ENCODE measurements around the gene FRA10AC1. TPM values are rescaled to one million over a fixed set of nuclear protein-coding genes. Genes with fewer than 3 reads are reported as not detected.

Gene FRA10AC1
- total and polyA plus RNA-seq, 12 donors, result 3.3 to 73.4 (median 13.4) TPM

- DNase-seq, result no peak
- Histone ChIP-seq H3K27me3 (no peaks in the 10 kb centered on the region), H3K4me3 (no peak overlapping the region), H3K4me1 (replicated peaks in 1 of 2) (peaks cover 5 to 20% of the 10 kb centered on the region in 2 donors), H3K9me3 (replicated peaks in 1 of 3) (peaks cover 0 to 4% (median 0%) of the 10 kb centered on the region in 3 donors), H3K36me3 (replicated peaks in 1 of 2) (peaks cover 0 to 2% of the 10 kb centered on the region in 2 donors), H3K27ac (no peak overlapping the region)
- intact Hi-C loops (cut with DNase I), result no loop called here
- TF ChIP-seq POLR2A (IDR thresholded peaks at IDR 0.05), result no peak
- TF ChIP-seq, protein P1, sequence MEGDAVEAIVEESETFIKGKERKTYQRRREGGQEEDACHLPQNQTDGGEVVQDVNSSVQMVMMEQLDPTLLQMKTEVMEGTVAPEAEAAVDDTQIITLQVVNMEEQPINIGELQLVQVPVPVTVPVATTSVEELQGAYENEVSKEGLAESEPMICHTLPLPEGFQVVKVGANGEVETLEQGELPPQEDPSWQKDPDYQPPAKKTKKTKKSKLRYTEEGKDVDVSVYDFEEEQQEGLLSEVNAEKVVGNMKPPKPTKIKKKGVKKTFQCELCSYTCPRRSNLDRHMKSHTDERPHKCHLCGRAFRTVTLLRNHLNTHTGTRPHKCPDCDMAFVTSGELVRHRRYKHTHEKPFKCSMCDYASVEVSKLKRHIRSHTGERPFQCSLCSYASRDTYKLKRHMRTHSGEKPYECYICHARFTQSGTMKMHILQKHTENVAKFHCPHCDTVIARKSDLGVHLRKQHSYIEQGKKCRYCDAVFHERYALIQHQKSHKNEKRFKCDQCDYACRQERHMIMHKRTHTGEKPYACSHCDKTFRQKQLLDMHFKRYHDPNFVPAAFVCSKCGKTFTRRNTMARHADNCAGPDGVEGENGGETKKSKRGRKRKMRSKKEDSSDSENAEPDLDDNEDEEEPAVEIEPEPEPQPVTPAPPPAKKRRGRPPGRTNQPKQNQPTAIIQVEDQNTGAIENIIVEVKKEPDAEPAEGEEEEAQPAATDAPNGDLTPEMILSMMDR (IDR thresholded peaks at IDR 0.05), result no peak
- 85 to 91% (median 88%) methylated on average over 5 of the region's 5 CpGs for WGBS, 4 donors
These were observed 2.1 kb upstream of the FRA10AC1 start for GRCh38 chr10:93704451-93704850.

DNA sequence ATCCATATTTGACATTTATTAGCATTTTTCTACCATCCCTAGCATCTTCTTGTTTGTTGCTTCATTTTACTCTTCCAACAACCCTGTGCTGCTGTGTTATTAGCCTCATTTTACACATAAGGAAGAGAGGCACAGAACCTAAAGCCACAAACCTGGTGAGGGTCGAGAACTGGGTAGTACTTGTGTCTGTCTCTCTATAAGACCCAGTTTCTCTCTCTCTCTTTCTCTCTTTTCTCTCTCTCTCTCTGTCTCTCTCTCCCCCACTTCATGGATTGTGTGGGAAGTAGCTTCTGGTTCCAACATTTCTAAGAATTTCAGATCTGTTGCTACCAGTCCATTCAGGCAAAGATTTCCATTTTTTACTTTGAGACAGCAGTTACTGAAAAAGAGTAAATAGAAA lies 1.4 kb upstream of the FRA10AC1 start:
- no peak for TF ChIP-seq POLR2A (IDR thresholded peaks at IDR 0.05)
- TF ChIP-seq, protein P1 (IDR thresholded peaks at IDR 0.05), result no peak
- intact Hi-C loops (cut with DNase I), result no loop called here

GRCh38 chr10:93703066-93703465 lies 674 bp upstream of the FRA10AC1 start:
- no peak for TF ChIP-seq POLR2A (IDR thresholded peaks at IDR 0.05)
- TF ChIP-seq, protein P1 (IDR thresholded peaks at IDR 0.05), result no peak
- Histone ChIP-seq H3K27me3 (no peaks in the 10 kb centered on the region), H3K9me3 (replicated peaks in 1 of 3) (peaks cover 0 to 4% (median 0%) of the 10 kb centered on the region in 3 donors), H3K36me3 (replicated peaks in 1 of 2) (peaks cover 0 to 15% of the 10 kb centered on the region in 2 donors), H3K27ac (peak overlapping the region; percentile 72 to 89 (median 79)), H3K4me1 (replicated peaks in 1 of 2) (peaks cover 5 to 20% of the 10 kb centered on the region in 2 donors), H3K4me3 (peak overlapping the region; percentile 39 to 99 (median 82))
- intact Hi-C loops (cut with DNase I), result no loop called here
- 1 to 4% (median 1%) methylated on average over 12 of the region's 12 CpGs for WGBS, 4 donors
- DNase-seq, result peak in 1 of 7 donors; percentile 22

More for the DNA sequence above, 1.4 kb upstream of the FRA10AC1 start:
- Histone ChIP-seq H3K36me3 (replicated peaks in 1 of 2) (peaks cover 0 to 8% of the 10 kb centered on the region in 2 donors), H3K4me3 (no peak overlapping the region), H3K9me3 (replicated peaks in 1 of 3) (peaks cover 0 to 4% (median 0%) of the 10 kb centered on the region in 3 donors), H3K4me1 (replicated peaks in 1 of 2) (peaks cover 5 to 20% of the 10 kb centered on the region in 2 donors), H3K27me3 (no peaks in the 10 kb centered on the region), H3K27ac (no peak overlapping the region)
- 52 to 71% (median 70%) methylated on average over 1 of the region's 1 CpG for WGBS, 4 donors
- no peak for DNase-seq

- Histone ChIP-seq H3K9me3 (replicated peaks in 1 of 3) (peaks cover 0 to 4% (median 0%) of the 10 kb centered on the region in 3 donors), H3K4me1 (replicated peaks in 1 of 2) (peaks cover 5 to 20% of the 10 kb centered on the region in 2 donors), H3K27ac (peak overlapping the region; percentile 22 to 89 (median 79)), H3K4me3 (peak overlapping the region in 3 of 4 donors; percentile 54 to 89 (median 75)), H3K36me3 (replicated peaks in 1 of 2) (peaks cover 0 to 27% of the 10 kb centered on the region in 2 donors), H3K27me3 (no peaks in the 10 kb centered on the region)
- intact Hi-C loops (cut with DNase I), result no loop called here
- DNase-seq, result peak in 5 of 7 donors; percentile 13 to 60 (median 18)
- no peak for TF ChIP-seq POLR2A (IDR thresholded peaks at IDR 0.05)
- TF ChIP-seq, protein P1 (IDR thresholded peaks at IDR 0.05), result no peak
- WGBS, 4 donors, result 0 to 1% (median 1%) methylated on average over 9 of the region's 9 CpGs
These were observed 554 bp downstream of the FRA10AC1 start for GRCh38 chr10:93701866-93702209.
